Measurements from ENCODE around the gene MCF2L2. TPM values are rescaled to one million over a fixed set of nuclear protein-coding genes. Genes with fewer than 3 reads are reported as not detected.

Gene MCF2L2
- total RNA-seq, 2 donors from 2014 or later, result 0.25 to 1.4 TPM

DNA sequence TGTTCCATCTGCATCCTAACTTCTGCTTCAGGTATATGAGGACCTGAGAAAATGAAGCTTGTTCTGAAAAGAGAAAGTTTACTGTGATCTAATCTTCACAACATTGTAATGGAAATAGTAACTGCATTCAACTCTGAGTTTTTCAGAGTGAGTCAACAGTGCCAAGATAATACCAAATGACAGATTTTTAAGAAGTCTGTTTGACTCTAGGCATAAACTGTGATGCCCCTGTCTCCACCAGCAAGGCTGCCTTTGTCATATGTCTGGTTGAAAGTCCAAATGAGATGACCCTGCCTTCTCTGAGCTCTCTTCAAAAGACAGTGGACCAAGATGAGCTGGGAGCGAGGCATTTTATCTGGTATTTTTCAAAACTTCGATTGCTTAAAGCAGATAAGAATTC, 220.2 kb downstream of the MCF2L2 start:
- TF ChIP-seq, protein P1, sequence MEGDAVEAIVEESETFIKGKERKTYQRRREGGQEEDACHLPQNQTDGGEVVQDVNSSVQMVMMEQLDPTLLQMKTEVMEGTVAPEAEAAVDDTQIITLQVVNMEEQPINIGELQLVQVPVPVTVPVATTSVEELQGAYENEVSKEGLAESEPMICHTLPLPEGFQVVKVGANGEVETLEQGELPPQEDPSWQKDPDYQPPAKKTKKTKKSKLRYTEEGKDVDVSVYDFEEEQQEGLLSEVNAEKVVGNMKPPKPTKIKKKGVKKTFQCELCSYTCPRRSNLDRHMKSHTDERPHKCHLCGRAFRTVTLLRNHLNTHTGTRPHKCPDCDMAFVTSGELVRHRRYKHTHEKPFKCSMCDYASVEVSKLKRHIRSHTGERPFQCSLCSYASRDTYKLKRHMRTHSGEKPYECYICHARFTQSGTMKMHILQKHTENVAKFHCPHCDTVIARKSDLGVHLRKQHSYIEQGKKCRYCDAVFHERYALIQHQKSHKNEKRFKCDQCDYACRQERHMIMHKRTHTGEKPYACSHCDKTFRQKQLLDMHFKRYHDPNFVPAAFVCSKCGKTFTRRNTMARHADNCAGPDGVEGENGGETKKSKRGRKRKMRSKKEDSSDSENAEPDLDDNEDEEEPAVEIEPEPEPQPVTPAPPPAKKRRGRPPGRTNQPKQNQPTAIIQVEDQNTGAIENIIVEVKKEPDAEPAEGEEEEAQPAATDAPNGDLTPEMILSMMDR (IDR thresholded peaks at IDR 0.05), result no peak
- no peak overlapping the region for H3K27ac ChIP-seq
- H3K9ac ChIP-seq (ENCODE audit: low read depth in 2 of 2, low read length in 2 of 2), result no peak overlapping the region
- DNase-seq, result no peak
- peaks cover 5% of the 10 kb centered on the region for H3K9me3 ChIP-seq
- intact Hi-C loops (cut with DNase I), result no loop called here
- no peak overlapping the region for H3K4me3 ChIP-seq
- no peaks in the 10 kb centered on the region for H3K4me1 ChIP-seq
- H3K36me3 ChIP-seq, result no peaks in the 10 kb centered on the region
- H3K27me3 ChIP-seq, result no peaks in the 10 kb centered on the region

DNA sequence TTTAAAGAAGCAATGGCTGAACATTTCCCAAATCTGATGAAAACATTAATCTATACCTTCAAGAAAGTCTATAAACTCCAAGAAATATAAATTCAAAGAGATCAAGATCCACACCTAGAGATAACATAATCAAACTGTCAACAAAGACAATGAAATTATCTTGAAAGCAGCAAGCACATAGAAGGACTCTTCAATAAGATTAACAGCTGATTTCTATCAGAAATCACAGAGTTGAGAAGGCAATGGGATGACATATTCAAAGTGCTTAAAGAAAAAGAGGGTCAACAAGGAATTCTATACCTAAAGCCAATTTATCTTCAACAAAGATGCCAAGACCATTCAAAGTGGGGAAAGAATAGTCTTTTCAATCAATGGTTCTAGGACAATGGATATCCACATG, 224.7 kb downstream of the MCF2L2 start:
- intact Hi-C loops (cut with DNase I), result no loop called here
- no peak overlapping the region for H3K4me3 ChIP-seq
- H3K27ac ChIP-seq, result no peak overlapping the region
- H3K9ac ChIP-seq (ENCODE audit: low read depth in 2 of 2, low read length in 2 of 2), result no peak overlapping the region
- peaks cover 7% of the 10 kb centered on the region for H3K9me3 ChIP-seq
- no peaks in the 10 kb centered on the region for H3K36me3 ChIP-seq
- DNase-seq, result no peak
- H3K4me1 ChIP-seq, result no peaks in the 10 kb centered on the region
- H3K27me3 ChIP-seq, result no peaks in the 10 kb centered on the region
- TF ChIP-seq, protein P1 (IDR thresholded peaks at IDR 0.05), result no peak

DNA sequence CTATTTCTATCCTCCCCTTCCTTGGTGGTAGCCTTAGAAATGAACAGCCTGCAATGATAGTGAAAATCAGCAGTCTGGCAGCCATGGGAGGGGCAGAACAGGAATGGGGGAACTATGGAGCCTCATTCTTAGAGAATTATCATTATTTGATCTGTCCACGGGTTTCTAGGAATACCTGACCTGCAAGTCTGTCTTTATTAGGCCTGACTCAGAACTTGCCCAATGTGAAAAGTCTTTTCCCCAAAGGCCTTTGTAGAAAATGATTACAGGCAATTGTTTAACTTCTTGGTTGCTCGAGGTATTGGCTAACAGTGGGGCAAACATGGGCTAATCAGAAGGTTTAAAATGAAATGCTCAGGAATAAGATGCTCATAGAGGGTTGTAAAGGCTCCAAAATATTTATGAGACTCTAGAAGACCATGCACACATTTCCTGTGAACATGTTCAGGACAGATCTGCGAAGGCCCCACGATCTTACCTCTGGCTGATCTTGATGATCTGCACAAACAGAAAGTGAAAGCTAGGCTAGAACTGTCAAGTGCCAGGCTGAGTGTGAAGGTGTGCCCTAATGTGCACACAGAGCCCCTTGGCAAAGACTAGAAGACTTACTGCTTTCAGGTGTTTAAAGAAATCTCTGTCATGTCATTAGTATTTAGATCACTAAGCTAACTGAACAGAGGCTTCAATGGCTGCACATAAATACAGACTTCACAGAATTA, 226.3 kb downstream of the MCF2L2 start:
- DNase-seq, result no peak
- H3K9me3 ChIP-seq, result peaks cover 7% of the 10 kb centered on the region
- no peak overlapping the region for H3K27ac ChIP-seq
- intact Hi-C loops (cut with DNase I), result no loop called here
- no peaks in the 10 kb centered on the region for H3K27me3 ChIP-seq
- TF ChIP-seq, protein P1 (IDR thresholded peaks at IDR 0.05), result no peak
- H3K36me3 ChIP-seq, result no peaks in the 10 kb centered on the region
- no peak overlapping the region for H3K4me3 ChIP-seq
- no peaks in the 10 kb centered on the region for H3K4me1 ChIP-seq
- H3K9ac ChIP-seq (ENCODE audit: low read depth in 2 of 2, low read length in 2 of 2), result no peak overlapping the region

DNA sequence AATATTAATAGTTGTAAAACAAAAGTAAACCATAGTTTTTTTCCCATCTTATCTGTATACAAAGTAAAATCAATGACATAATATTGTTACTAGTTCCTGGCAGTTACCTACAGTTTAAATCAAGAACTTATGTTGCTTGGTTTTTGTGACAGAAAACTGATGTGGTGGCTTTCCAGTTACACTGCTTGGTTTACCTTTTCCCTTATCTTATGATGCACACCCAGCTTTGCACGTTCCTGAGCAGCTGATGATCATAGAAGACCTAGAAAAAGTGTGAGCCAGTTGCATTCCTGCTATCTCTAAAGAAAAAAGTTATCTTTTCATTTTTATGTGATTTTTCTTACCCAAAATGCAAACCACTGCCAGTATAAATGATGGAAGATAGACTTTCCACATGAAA, 229.5 kb downstream of the MCF2L2 start:
- no peak overlapping the region for H3K4me3 ChIP-seq
- DNase-seq, result no peak
- no peak overlapping the region for H3K9ac ChIP-seq (ENCODE audit: low read depth in 2 of 2, low read length in 2 of 2)
- no peak overlapping the region for H3K27ac ChIP-seq
- TF ChIP-seq, protein P1 (IDR thresholded peaks at IDR 0.05), result no peak
- no peaks in the 10 kb centered on the region for H3K27me3 ChIP-seq
- H3K36me3 ChIP-seq, result no peaks in the 10 kb centered on the region
- peaks cover 7% of the 10 kb centered on the region for H3K9me3 ChIP-seq
- intact Hi-C loops (cut with DNase I), result no loop called here
- H3K4me1 ChIP-seq, result no peaks in the 10 kb centered on the region

DNA sequence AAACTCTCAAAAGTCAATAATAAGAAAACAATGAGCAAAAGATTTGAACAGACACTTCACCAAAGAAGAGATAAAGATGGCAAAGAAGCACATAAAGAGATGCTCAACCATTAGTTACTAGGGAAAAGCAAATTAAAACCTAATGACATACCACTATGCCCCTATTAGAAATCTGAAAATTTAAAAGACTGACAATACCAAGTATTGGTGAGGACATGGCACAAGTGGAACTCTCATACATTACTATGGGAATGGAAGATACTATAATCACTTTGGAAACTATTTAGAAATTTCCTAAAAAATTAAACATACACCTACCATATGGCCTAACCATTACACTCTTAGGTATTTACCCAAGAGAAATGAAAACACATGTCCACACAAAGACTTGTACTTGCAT, 230.7 kb downstream of the MCF2L2 start:
- TF ChIP-seq, protein P1 (IDR thresholded peaks at IDR 0.05), result no peak
- Histone ChIP-seq H3K4me1 (no peaks in the 10 kb centered on the region), H3K9me3 (no peaks in the 10 kb centered on the region), H3K27ac (no peak overlapping the region), H3K9ac (ENCODE audit: low read depth in 2 of 2, low read length in 2 of 2) (no peak overlapping the region), H3K4me3 (no peak overlapping the region), H3K27me3 (no peaks in the 10 kb centered on the region), H3K36me3 (no peaks in the 10 kb centered on the region)
- intact Hi-C loops (cut with DNase I), result no loop called here
- no peak for DNase-seq
